ENCODE data around the gene TAGLN3.

TAGLN3 gene

GRCh38 chr3:111955876-111956275, 42.8 kb upstream of the TAGLN3 start:
- no peak for TF ChIP-seq CTCF (IDR thresholded peaks at IDR 0.05; ENCODE audit: low read depth, low read length)
- no peak for DNase-seq (ENCODE audit: extremely low read depth, low read depth)

GRCh38 chr3:111956449-111956848, 42.3 kb upstream of the TAGLN3 start:
- TF ChIP-seq CTCF (IDR thresholded peaks at IDR 0.05; ENCODE audit: low read depth, low read length): no peak

GRCh38 chr3:111956995-111957734, 41.6 kb upstream of the TAGLN3 start:
- DNase-seq (ENCODE audit: extremely low read depth, low read depth): no peak
- TF ChIP-seq CTCF (IDR thresholded peaks at IDR 0.05; ENCODE audit: low read depth, low read length): no peak

More at GRCh38 chr3:111956449-111956848, 42.3 kb upstream of the TAGLN3 start:
- no peak for DNase-seq (ENCODE audit: extremely low read depth, low read depth)

GRCh38 chr3:111961461-111962164, 37.1 kb upstream of the TAGLN3 start:
- no peak for DNase-seq (ENCODE audit: extremely low read depth, low read depth)
- no peak for TF ChIP-seq CTCF (IDR thresholded peaks at IDR 0.05; ENCODE audit: low read depth, low read length)

GRCh38 chr3:111963424-111963823, 35.3 kb upstream of the TAGLN3 start:
- no peak for DNase-seq (ENCODE audit: extremely low read depth, low read depth)
- TF ChIP-seq CTCF (IDR thresholded peaks at IDR 0.05; ENCODE audit: low read depth, low read length): no peak

- DNase-seq (ENCODE audit: extremely low read depth, low read depth): no peak
- no peak for TF ChIP-seq CTCF (IDR thresholded peaks at IDR 0.05; ENCODE audit: low read depth, low read length)
These were observed 33.2 kb upstream of the TAGLN3 start for GRCh38 chr3:111965484-111965883.

GRCh38 chr3:111967068-111967467, 31.7 kb upstream of the TAGLN3 start:
- no peak for DNase-seq (ENCODE audit: extremely low read depth, low read depth)
- no peak for TF ChIP-seq CTCF (IDR thresholded peaks at IDR 0.05; ENCODE audit: low read depth, low read length)

Data from AG09319 (cell line).